Right ventricle myocardium inferior (tissue), 1 donor: Measurements from ENCODE around the gene SHC2. TPM values are rescaled to one million over a fixed set of nuclear protein-coding genes. Genes with fewer than 3 reads are reported as not detected.
"Not testable (repeated sequence)": the region's sequence is repeated elsewhere in the genome, so short reads cannot be mapped to it uniquely, and the experiment has no call there.

Source experiments
- ATAC-seq: fragments of 200-7000 bp; cut with Tn5 transposase; one replicate; pipeline ENCODE4 v1.9.1; 2020; ENCODE audit warnings: mild to moderate bottlenecking, moderate library complexity
- DNase-seq: peaks from one replicate; pipeline ENCODE4 v3.0.0; 2021; ENCODE audit errors: missing footprints
- intact Hi-C: fragments of 100-400 bp; cut with DNase I; formaldehyde crosslinking; loops from one replicate; pipeline ENCODE4 v1.11.0; 2022
- total RNA-seq: library from RNA; stranded (reverse); fragmentation: NEBNext Ultra II Directional; extraction: Animal tissue kit (Norgen Biotek cat#: 25700); gene quantifications from one replicate; pipeline ENCODE4 v1.2.1, GENCODE V29; 2021
- donor health status: DM: no; HTN: yes; CAD: no; lungs with severe emphysema.

The SHC2 gene
- total RNA-seq, 1 donor from 2014 or later: 10.7 TPM

DNA sequence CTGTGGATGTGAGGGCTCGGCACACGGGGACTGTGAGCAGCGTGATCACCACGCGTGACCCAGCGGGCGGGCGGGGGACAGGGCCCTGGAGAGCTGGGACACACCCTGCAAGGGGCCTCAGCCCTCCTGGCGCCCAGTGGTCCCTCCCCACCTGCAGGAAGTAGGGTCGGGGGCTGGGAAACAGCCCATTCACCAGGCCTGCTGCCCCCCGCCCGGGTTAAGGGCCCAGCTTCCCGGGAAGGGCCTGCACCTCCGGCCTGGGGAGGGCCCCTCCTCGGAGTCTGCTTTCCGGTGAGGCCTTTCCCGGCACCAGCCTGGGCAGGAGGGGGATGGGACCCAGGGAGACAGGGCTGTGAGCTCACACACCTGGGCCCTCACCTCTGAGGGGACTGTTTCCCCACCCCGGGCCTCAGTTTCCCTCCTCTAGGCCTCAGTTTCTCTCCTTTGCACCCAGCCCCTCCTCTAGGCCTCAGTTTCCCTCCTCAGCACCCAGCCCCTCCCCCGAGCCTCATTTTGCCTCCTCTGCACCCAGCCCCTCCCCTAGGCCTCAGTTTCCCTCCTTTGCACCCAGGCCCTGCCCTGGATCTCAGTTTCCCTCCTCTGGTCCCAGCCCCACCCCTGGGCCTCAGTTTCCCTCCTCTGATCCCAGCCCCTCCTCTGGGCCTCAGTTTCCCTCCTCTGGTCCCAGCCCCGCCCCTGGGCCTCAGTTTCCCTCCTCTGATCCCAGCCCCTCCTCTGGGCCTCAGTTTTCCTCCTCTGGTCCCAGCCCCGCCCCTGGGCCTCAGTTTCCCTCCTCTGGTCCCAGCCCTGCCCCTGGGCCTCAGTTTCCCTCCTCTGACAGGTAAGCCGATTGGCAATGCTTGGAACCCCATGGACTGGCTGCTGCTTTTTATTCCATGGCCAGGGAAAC, 33.6 kb upstream of the SHC2 start:
- intact Hi-C loops: no loop called here
- no peak for DNase-seq

DNA sequence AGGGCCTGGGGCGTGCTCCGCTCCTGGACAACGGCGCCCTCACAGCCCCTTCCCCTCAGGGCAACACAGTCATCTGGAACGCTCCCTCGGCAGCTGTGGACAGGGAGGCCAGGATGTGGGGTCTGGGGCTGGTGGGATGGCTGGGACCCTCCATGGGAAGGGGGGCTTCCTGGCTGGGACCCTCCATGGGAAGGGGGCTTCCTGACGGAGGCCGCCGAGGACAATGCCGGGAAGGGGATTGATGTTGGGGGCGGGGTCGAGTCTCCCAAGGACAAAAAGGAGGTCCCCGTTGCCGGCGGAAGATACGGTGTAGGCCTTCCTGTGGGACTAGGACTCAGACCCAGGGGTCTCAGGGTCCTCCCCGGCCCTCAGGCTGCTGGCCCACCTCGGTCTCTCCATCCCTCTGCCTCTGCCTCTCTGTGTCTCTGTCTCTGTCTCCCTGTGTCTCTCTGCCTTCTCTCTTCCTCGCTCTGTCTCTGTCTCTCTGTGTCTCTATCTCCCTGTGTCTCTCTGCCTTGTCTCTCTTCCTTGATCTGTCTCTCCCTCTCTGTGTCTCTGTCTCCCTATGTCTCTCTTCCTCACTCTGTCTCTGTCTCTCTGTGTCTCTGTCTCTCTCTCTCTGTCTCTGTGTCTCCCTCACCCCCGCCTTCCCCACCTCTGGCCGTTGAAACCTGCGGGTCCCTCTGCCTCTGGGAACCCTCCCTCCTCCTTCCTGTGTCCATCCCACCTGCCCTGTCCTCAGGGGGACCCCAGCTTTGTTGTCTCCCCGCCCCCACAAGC, 32.7 kb upstream of the SHC2 start:
- no peak for ATAC-seq
- intact Hi-C loops: no loop called here
- no peak for DNase-seq

More for the DNA sequence above, 33.6 kb upstream of the SHC2 start:
- ATAC-seq: no peak

DNA sequence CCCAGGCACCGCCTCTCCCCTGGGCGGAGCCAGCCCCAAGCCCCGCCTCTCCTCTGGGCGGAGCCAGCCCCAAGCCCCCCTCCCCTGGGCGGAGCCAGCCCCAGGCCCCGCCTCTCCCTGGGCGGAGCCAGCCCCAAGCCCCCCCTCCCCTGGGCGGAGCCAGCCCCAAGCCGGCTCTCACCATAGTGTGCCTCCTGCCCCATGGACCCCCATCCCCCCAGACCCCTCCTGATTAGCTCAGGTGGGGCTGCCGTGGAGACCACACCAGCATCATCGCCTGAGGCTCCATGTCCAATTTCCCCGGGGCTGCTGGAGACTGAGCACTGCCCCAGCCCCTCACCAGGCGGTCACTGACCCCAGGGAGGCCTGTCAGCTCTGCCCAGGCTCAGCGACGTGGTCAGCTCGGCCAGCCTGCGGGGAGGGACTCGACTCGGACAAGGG, 31.3 kb upstream of the SHC2 start:
- intact Hi-C loops: no loop called here
- DNase-seq: no peak
- ATAC-seq: no peak

- no peak for ATAC-seq
- intact Hi-C loops: no loop called here
- peak; percentile 58 for DNase-seq
Measured at GRCh38 chr19:491146-491741, 30.4 kb upstream of the SHC2 start.

GRCh38 chr19:489418-490196, 28.8 kb upstream of the SHC2 start:
- ATAC-seq (peak; percentile 33), DNase-seq (peak; percentile 77)
- intact Hi-C loops: loop anchor here (1.0 kb wide), 1 partner anchor 17 kb away; no protein-coding TSS in a partner anchor

- intact Hi-C loops: loop anchor here (1.0 kb wide), 1 partner anchor 18 kb away; no protein-coding TSS in a partner anchor
- peak; percentile 97 for ATAC-seq
- peak; percentile 100 for DNase-seq
Measured at GRCh38 chr19:488505-489417, 27.9 kb upstream of the SHC2 start.

GRCh38 chr19:485583-486236, 24.9 kb upstream of the SHC2 start:
- intact Hi-C loops: no loop called here
- DNase-seq: no peak
- ATAC-seq: no peak

GRCh38 chr19:485077-485476, 24.2 kb upstream of the SHC2 start:
- ATAC-seq (no peak), DNase-seq (no peak)
- intact Hi-C loops: no loop called here

DNA sequence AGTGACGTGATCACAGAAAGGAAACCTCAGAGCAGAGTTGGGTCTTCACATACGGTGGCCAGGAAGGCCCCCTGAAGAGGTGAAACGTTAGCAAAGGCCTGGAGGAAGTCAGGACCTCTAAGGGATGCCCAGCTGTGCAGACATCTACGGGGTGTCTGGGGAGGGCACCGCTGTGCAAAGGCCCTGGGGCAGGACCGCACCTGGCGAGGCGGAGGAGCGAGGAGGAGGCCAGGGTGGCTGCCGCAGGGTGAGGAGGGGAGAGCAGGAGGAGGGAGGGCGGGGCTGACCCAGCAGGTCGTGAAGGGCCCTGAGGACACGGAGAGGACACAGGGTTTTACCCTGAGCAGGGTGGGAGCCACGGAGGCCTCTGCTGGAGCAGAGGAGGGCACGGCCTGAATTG, 23.7 kb upstream of the SHC2 start:
- DNase-seq (no peak), ATAC-seq (no peak)
- intact Hi-C loops: no loop called here

GRCh38 chr19:483332-484072, 22.7 kb upstream of the SHC2 start:
- ATAC-seq (no peak), DNase-seq (no peak)
- intact Hi-C loops: no loop called here

GRCh38 chr19:482186-483041, 21.6 kb upstream of the SHC2 start:
- ATAC-seq (no peak), DNase-seq (no peak)
- intact Hi-C loops: no loop called here

DNA sequence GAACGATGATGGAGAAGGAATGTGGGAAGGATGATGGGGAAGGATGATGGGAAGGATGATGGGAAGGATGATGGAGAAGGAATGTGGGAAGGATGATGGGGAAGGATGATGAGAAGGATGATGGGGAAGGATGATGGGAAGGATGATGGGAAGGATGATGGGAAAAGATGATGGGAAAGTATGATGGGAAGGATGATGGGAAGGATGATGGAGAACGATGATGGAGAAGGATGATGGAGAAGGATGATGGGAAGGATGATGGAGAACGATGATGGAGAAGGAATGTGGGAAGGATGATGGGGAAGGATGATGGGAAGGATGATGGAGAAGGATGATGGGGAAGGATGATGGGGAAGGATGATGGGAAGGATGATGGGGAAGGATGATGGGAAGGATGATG, 20.3 kb upstream of the SHC2 start:
- not testable (repeated sequence) for ATAC-seq, DNase-seq
- intact Hi-C loops: loop anchor here (2.0 kb wide), 1 partner anchor 96 kb away; no protein-coding TSS in a partner anchor

- DNase-seq (peak; percentile 90), ATAC-seq (peak; percentile 95)
- intact Hi-C loops: loop anchor here (2.0 kb wide), 1 partner anchor 95 kb away; no protein-coding TSS in a partner anchor
Measured at GRCh38 chr19:480016-480855, 19.4 kb upstream of the SHC2 start.

GRCh38 chr19:478976-479375, 18.1 kb upstream of the SHC2 start:
- intact Hi-C loops: no loop called here
- ATAC-seq (no peak), DNase-seq (no peak)
